Panc1 (cell line): ENCODE results near the gene THAP12.

Source experiments
- SIN3A ChIP-seq: IDR thresholded peaks from 2 replicates; pipeline ENCODE4 v1.6.1; 2012; ENCODE audit warnings: low read depth, mild to moderate bottlenecking, low read length, moderate library complexity, borderline replicate concordance; ENCODE audit not compliant: insufficient read depth
- TF ChIP-seq, protein P1 (sequence below): fragments of 450-650 bp; IDR thresholded peaks from 2 replicates; pipeline ENCODE4 v1.5.1; 2017; ENCODE audit warnings: mild to moderate bottlenecking

GRCh38 chr11:76307978-76308747 lies 72.8 kb downstream of the THAP12 start:
- TF ChIP-seq, protein P1, sequence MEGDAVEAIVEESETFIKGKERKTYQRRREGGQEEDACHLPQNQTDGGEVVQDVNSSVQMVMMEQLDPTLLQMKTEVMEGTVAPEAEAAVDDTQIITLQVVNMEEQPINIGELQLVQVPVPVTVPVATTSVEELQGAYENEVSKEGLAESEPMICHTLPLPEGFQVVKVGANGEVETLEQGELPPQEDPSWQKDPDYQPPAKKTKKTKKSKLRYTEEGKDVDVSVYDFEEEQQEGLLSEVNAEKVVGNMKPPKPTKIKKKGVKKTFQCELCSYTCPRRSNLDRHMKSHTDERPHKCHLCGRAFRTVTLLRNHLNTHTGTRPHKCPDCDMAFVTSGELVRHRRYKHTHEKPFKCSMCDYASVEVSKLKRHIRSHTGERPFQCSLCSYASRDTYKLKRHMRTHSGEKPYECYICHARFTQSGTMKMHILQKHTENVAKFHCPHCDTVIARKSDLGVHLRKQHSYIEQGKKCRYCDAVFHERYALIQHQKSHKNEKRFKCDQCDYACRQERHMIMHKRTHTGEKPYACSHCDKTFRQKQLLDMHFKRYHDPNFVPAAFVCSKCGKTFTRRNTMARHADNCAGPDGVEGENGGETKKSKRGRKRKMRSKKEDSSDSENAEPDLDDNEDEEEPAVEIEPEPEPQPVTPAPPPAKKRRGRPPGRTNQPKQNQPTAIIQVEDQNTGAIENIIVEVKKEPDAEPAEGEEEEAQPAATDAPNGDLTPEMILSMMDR, result no peak
- no peak for TF ChIP-seq SIN3A
